AG09309 (cell line): ENCODE measurements around the gene AGMO.

ENCODE experiments used
- DNase-seq: peaks from one replicate; pipeline ENCODE4 v3.0.0-alpha.2; 2010; ENCODE audit warnings: low read depth
- H3K4me3 ChIP-seq: 2 replicates; pipeline ENCODE4 v1.5.1; 2011; ENCODE audit warnings: mild to moderate bottlenecking, low read depth, low read length, moderate library complexity; ENCODE audit not compliant: control insufficient read depth
- TF ChIP-seq, protein P1 (sequence below): IDR thresholded peaks from 2 replicates; pipeline ENCODE4 v1.5.1; 2011; ENCODE audit warnings: mild to moderate bottlenecking, low read depth, low read length, inconsistent platforms; ENCODE audit not compliant: insufficient read depth, control insufficient read depth; ENCODE audit errors: missing control alignments

The AGMO gene

DNA sequence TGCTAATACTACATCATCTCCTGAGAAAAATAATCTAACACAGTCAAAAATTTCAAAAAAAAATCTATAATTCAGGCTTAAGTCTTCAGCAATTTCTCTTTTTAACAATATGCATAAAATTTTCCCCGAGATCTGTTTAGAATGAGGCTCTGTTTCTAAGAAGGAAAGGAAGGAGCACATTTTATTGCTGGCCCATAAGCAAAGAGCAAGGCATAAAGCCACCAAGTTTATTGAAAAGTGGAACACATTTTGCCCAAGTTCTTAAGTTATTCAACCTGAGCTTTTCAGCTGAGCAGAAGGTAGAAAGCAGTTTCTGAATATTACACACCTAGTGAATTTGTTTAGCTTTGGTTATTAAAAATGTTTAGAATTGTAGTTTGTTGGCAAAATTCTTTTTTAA is 73.9 kb downstream of the AGMO start:
- TF ChIP-seq, protein P1, sequence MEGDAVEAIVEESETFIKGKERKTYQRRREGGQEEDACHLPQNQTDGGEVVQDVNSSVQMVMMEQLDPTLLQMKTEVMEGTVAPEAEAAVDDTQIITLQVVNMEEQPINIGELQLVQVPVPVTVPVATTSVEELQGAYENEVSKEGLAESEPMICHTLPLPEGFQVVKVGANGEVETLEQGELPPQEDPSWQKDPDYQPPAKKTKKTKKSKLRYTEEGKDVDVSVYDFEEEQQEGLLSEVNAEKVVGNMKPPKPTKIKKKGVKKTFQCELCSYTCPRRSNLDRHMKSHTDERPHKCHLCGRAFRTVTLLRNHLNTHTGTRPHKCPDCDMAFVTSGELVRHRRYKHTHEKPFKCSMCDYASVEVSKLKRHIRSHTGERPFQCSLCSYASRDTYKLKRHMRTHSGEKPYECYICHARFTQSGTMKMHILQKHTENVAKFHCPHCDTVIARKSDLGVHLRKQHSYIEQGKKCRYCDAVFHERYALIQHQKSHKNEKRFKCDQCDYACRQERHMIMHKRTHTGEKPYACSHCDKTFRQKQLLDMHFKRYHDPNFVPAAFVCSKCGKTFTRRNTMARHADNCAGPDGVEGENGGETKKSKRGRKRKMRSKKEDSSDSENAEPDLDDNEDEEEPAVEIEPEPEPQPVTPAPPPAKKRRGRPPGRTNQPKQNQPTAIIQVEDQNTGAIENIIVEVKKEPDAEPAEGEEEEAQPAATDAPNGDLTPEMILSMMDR: no peak
- H3K4me3 ChIP-seq: no peak overlapping the region
- DNase-seq: no peak

DNA sequence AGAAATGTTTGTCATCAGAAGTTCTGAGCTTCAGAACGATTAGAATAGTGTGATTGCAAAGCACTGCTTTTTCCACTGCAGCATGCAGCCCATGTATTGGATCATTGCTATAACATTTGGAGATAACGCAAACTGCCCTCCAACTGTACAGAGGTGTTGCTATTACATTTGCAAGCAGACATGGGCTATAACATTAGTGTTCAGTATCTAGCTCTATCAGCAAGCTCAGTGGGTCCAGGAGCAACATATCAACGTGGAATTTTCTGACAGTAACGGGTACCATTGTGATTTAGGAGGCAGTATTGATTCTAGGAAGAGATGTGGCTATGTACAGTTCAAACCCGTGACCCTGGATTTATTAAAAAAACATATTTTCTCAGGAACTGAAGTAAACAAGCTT is 75.8 kb downstream of the AGMO start:
- no peak overlapping the region for H3K4me3 ChIP-seq
- DNase-seq: no peak
- TF ChIP-seq, protein P1: no peak

DNA sequence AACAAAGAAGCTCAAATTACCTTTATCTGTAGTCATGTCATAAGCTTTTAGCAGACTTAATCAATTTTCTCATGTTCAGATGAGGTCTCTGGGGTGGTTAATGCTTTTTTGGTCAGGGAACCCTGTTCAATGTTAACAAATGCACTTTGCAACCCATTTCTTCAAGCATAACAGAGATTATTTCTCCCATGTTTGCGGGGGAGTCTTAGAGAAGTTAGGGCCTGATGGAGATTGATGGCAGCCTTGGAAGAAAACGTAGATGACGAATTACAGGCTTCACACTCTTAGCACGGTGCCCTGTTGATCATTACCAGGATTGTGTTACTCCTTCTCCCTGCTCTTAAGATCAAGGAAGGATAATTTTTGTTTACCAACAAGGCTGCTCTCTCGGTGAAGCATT is 76.4 kb downstream of the AGMO start:
- DNase-seq: no peak
- no peak overlapping the region for H3K4me3 ChIP-seq
- TF ChIP-seq, protein P1: no peak

DNA sequence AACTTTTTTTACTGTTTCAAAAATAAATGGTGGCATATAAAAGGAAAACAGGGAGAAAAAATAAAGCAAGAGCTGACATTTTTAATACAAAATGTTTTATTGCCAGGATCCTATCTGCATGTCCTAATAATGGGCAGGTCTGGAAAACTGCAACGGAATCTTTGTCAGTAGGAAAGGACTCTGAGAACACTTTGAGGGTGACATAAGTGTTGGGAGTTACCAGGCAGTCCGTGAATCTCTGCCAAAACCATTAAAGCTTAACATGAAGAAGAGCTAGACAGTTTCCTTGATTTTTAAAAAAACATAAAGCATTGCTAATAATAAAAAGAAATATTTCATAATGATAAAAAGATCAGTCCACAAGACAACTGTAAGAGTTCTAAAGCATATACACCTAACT is 80.7 kb downstream of the AGMO start:
- DNase-seq: no peak
- no peak overlapping the region for H3K4me3 ChIP-seq
- TF ChIP-seq, protein P1: no peak

DNA sequence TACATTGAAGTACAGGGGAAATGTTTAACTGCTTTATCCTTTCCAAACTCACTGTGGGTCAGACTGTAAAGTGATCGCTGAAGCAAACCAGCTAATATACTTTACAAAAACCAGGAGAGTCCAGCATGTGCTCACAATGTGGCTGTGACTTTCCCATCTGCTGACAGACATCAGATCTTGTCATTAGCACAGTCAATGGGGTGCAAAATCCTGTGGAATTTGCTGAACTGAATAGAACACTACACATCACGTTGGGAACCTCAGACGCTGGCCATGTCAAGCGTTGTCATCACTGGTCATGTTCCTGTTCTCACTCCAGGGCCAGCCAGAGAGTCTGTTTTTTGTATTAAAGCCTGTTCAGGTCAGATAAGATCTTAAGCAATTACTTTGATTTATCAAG is 83.4 kb downstream of the AGMO start:
- H3K4me3 ChIP-seq: no peak overlapping the region
- DNase-seq: no peak
- TF ChIP-seq, protein P1: no peak

DNA sequence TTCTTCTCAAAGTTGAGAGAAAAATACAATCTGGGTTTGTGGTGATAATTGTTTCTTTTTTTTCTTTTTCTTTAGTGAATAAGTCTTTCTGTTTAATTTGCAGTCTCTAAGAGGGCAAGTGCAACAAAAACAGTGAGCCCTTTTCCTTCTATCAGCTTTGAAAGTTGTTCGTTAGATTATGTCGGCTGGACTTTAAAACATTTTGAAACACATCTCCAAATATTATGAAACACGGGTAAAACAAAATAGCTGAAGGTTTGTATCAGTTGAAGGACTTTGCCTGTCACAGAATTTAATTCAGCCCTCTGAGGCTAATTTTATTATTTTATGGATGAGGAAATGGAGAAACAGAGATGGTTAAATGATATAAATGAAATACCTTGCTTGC is 85.3 kb downstream of the AGMO start:
- TF ChIP-seq, protein P1: no peak
- no peak for DNase-seq
- no peak overlapping the region for H3K4me3 ChIP-seq
